ENCODE data around the gene HLA-DPA1. TPM values are rescaled to one million over a fixed set of nuclear protein-coding genes. Genes with fewer than 3 reads are reported as not detected.
A peak's percentile ranks its signal among the peaks of the same experiment; 100 is the strongest.

The HLA-DPA1 gene
- total RNA-seq, 2 donors from 2014 or later: 69.5 to 73.7 TPM

GRCh38 chr6:33075208-33075567 is 1.7 kb upstream of the HLA-DPA1 start:
- TF ChIP-seq POLR2AphosphoS5 (IDR thresholded peaks at IDR 0.05): no peak
- no peak for TF ChIP-seq POLR2A (IDR thresholded peaks at IDR 0.05)
- no peak for TF ChIP-seq CTCF (IDR thresholded peaks at IDR 0.05)
- 87% methylated on average over 4 of the region's 4 CpGs for WGBS
- Histone ChIP-seq H3K4me3 (no peak overlapping the region), H3K36me3 (no peaks in the 10 kb centered on the region), H3K9me3 (no peaks in the 10 kb centered on the region), H3K27me3 (replicated peaks; ENCODE audit: insufficient read depth) (no peaks in the 10 kb centered on the region), H3K27ac (no peak overlapping the region), H3K4me1 (replicated peaks) (no peaks in the 10 kb centered on the region)
- intact Hi-C loops (cut with DNase I): no loop called here
- no peak for DNase-seq (ENCODE audit: low spot score)

- Histone ChIP-seq H3K27ac (no peak overlapping the region), H3K36me3 (no peaks in the 10 kb centered on the region), H3K27me3 (replicated peaks; ENCODE audit: insufficient read depth) (no peaks in the 10 kb centered on the region), H3K4me1 (replicated peaks) (no peaks in the 10 kb centered on the region), H3K9me3 (no peaks in the 10 kb centered on the region), H3K4me3 (peak overlapping the region in 1 of 2 donors; percentile 3)
- no peak for DNase-seq (ENCODE audit: low spot score)
- TF ChIP-seq POLR2A (IDR thresholded peaks at IDR 0.05) (no peak), CTCF (IDR thresholded peaks at IDR 0.05) (no peak), POLR2AphosphoS5 (IDR thresholded peaks at IDR 0.05) (no peak)
- intact Hi-C loops (cut with DNase I): no loop called here
- 80% methylated on average over 7 of the region's 7 CpGs for WGBS
Observed at GRCh38 chr6:33072508-33073100, 845 bp downstream of the HLA-DPA1 start.

GRCh38 chr6:33071569-33071968 is 1.9 kb downstream of the HLA-DPA1 start:
- no peak for DNase-seq (ENCODE audit: low spot score)
- H3K27ac ChIP-seq: no peak overlapping the region
- TF ChIP-seq POLR2AphosphoS5 (IDR thresholded peaks at IDR 0.05): no peak
- no peak for TF ChIP-seq CTCF (IDR thresholded peaks at IDR 0.05)
- TF ChIP-seq POLR2A (IDR thresholded peaks at IDR 0.05): no peak
- H3K4me3 ChIP-seq: no peak overlapping the region
- WGBS: 74% methylated on average over 6 of the region's 6 CpGs
- H3K27me3 ChIP-seq (replicated peaks; ENCODE audit: insufficient read depth): no peaks in the 10 kb centered on the region
- no peaks in the 10 kb centered on the region for H3K4me1 ChIP-seq (replicated peaks)
- no peaks in the 10 kb centered on the region for H3K36me3 ChIP-seq
- intact Hi-C loops (cut with DNase I): no loop called here
- no peaks in the 10 kb centered on the region for H3K9me3 ChIP-seq

- Histone ChIP-seq H3K4me3 (no peak overlapping the region), H3K27ac (no peak overlapping the region), H3K9me3 (no peaks in the 10 kb centered on the region), H3K4me1 (replicated peaks) (no peaks in the 10 kb centered on the region), H3K36me3 (no peaks in the 10 kb centered on the region), H3K27me3 (replicated peaks; ENCODE audit: insufficient read depth) (no peaks in the 10 kb centered on the region)
- WGBS: 69% methylated on average over 2 of the region's 2 CpGs
- TF ChIP-seq POLR2AphosphoS5 (IDR thresholded peaks at IDR 0.05) (no peak), POLR2A (IDR thresholded peaks at IDR 0.05) (no peak), CTCF (IDR thresholded peaks at IDR 0.05) (no peak)
- no peak for DNase-seq (ENCODE audit: low spot score)
- intact Hi-C loops (cut with DNase I): no loop called here
Observed at GRCh38 chr6:33070909-33071308, 2.5 kb downstream of the HLA-DPA1 start.

GRCh38 chr6:33069021-33069738 is 4.3 kb downstream of the HLA-DPA1 start:
- H3K9me3 ChIP-seq: no peaks in the 10 kb centered on the region

More at GRCh38 chr6:33069021-33069738, 4.3 kb downstream of the HLA-DPA1 start:
- H3K27ac ChIP-seq: no peak overlapping the region
- TF ChIP-seq POLR2AphosphoS5 (IDR thresholded peaks at IDR 0.05) (no peak), CTCF (IDR thresholded peaks at IDR 0.05) (no peak), POLR2A (IDR thresholded peaks at IDR 0.05) (no peak)
- DNase-seq (ENCODE audit: low spot score): no peak
- no peaks in the 10 kb centered on the region for H3K27me3 ChIP-seq (replicated peaks; ENCODE audit: insufficient read depth)
- intact Hi-C loops (cut with DNase I): no loop called here
- no peaks in the 10 kb centered on the region for H3K4me1 ChIP-seq (replicated peaks)
- H3K4me3 ChIP-seq: no peak overlapping the region
- WGBS: 90% methylated on average over 10 of the region's 10 CpGs
- H3K36me3 ChIP-seq: no peaks in the 10 kb centered on the region
